ENCODE results near the gene SLC25A1.

The SLC25A1 gene

GRCh38 chr22:19178657-19179496 is at the start of gene SLC25A1:
SLC25A1 (minus strand) TSS chr22:19178736; CDS start chr22:19178673, 63 bp downstream.
- peak; percentile 32; the same call in 1 of the 2 replicates for TF ChIP-seq POLR2A (IDR thresholded peaks at IDR 0.05; ENCODE audit: low read depth, low read length)
- DNase-seq (ENCODE audit: insufficient read length, low spot score): peak; percentile 73
- FAIRE-seq: no peak

GRCh38 chr22:19228179-19228578 is 49.6 kb upstream of the SLC25A1 start:
- TF ChIP-seq POLR2A (IDR thresholded peaks at IDR 0.05; ENCODE audit: low read depth, low read length): no peak
- FAIRE-seq (no peak), DNase-seq (ENCODE audit: insufficient read length, low spot score) (no peak)

GRCh38 chr22:19226428-19226827 is 47.9 kb upstream of the SLC25A1 start:
- DNase-seq (ENCODE audit: insufficient read length, low spot score): no peak
- TF ChIP-seq POLR2A (IDR thresholded peaks at IDR 0.05; ENCODE audit: low read depth, low read length): no peak

GRCh38 chr22:19225560-19225959 is 47.0 kb upstream of the SLC25A1 start:
- FAIRE-seq (no peak), DNase-seq (ENCODE audit: insufficient read length, low spot score) (no peak)
- no peak for TF ChIP-seq POLR2A (IDR thresholded peaks at IDR 0.05; ENCODE audit: low read depth, low read length)

More at GRCh38 chr22:19226428-19226827, 47.9 kb upstream of the SLC25A1 start:
- no peak for FAIRE-seq

GRCh38 chr22:19224985-19225384 is 46.4 kb upstream of the SLC25A1 start:
- no peak for FAIRE-seq
- DNase-seq (ENCODE audit: insufficient read length, low spot score): no peak
- TF ChIP-seq POLR2A (IDR thresholded peaks at IDR 0.05; ENCODE audit: low read depth, low read length): no peak

GRCh38 chr22:19224557-19224956 is 46.0 kb upstream of the SLC25A1 start:
- no peak for TF ChIP-seq POLR2A (IDR thresholded peaks at IDR 0.05; ENCODE audit: low read depth, low read length)
- DNase-seq (ENCODE audit: insufficient read length, low spot score) (no peak), FAIRE-seq (no peak)

- TF ChIP-seq POLR2A (IDR thresholded peaks at IDR 0.05; ENCODE audit: low read depth, low read length): no peak
- DNase-seq (ENCODE audit: insufficient read length, low spot score): no peak
- no peak for FAIRE-seq
These were observed 45.1 kb upstream of the SLC25A1 start for GRCh38 chr22:19223617-19224016.

GRCh38 chr22:19223110-19223509 is 44.6 kb upstream of the SLC25A1 start:
- DNase-seq (ENCODE audit: insufficient read length, low spot score) (no peak), FAIRE-seq (no peak)
- no peak for TF ChIP-seq POLR2A (IDR thresholded peaks at IDR 0.05; ENCODE audit: low read depth, low read length)

GRCh38 chr22:19222242-19223005 is 43.9 kb upstream of the SLC25A1 start:
- TF ChIP-seq POLR2A (IDR thresholded peaks at IDR 0.05; ENCODE audit: low read depth, low read length): no peak
- DNase-seq (ENCODE audit: insufficient read length, low spot score): no peak
- no peak for FAIRE-seq

- no peak for TF ChIP-seq POLR2A (IDR thresholded peaks at IDR 0.05; ENCODE audit: low read depth, low read length)
- FAIRE-seq: no peak
- no peak for DNase-seq (ENCODE audit: insufficient read length, low spot score)
These were observed 42.3 kb upstream of the SLC25A1 start for GRCh38 chr22:19220867-19221266.

- DNase-seq (ENCODE audit: insufficient read length, low spot score) (no peak), FAIRE-seq (no peak)
- TF ChIP-seq POLR2A (IDR thresholded peaks at IDR 0.05; ENCODE audit: low read depth, low read length): no peak
These were observed 40.2 kb upstream of the SLC25A1 start for GRCh38 chr22:19218541-19219233.

- FAIRE-seq (no peak), DNase-seq (ENCODE audit: insufficient read length, low spot score) (no peak)
- TF ChIP-seq POLR2A (IDR thresholded peaks at IDR 0.05; ENCODE audit: low read depth, low read length): no peak
These were observed 38.0 kb upstream of the SLC25A1 start for GRCh38 chr22:19216579-19216978.

GRCh38 chr22:19215360-19215759 is 36.8 kb upstream of the SLC25A1 start:
- no peak for FAIRE-seq
- TF ChIP-seq POLR2A (IDR thresholded peaks at IDR 0.05; ENCODE audit: low read depth, low read length): no peak
- DNase-seq (ENCODE audit: insufficient read length, low spot score): no peak

GRCh38 chr22:19214078-19214473 is 35.5 kb upstream of the SLC25A1 start:
- TF ChIP-seq POLR2A (IDR thresholded peaks at IDR 0.05; ENCODE audit: low read depth, low read length): no peak
- DNase-seq (ENCODE audit: insufficient read length, low spot score) (no peak), FAIRE-seq (no peak)
